ENCODE results near the gene GRIK3. TPM values are rescaled to one million over a fixed set of nuclear protein-coding genes. Genes with fewer than 3 reads are reported as not detected.

The GRIK3 gene
- total RNA-seq, 2 donors from 2014 or later = 0.14 TPM

GRCh38 chr1:36961062-36961615 lies 73.2 kb downstream of the GRIK3 start:
- Histone ChIP-seq H3K4me3 (no peak overlapping the region), H3K27ac (no peak overlapping the region), H3K9me3 (no peaks in the 10 kb centered on the region), H3K36me3 (no peaks in the 10 kb centered on the region), H3K27me3 (replicated peaks; ENCODE audit: insufficient read depth) (no peaks in the 10 kb centered on the region), H3K4me1 (ENCODE audit: control insufficient read depth in 1 of 2, low read depth in 2 of 2) (no peaks in the 10 kb centered on the region)
- no peak for TF ChIP-seq CTCF (IDR thresholded peaks at IDR 0.05)
- DNase-seq (ENCODE audit: low spot score) (no peak), ATAC-seq (ENCODE audit: insufficient number of reproducible peaks, low FRiP score, low read depth) (no peak)

GRCh38 chr1:36956570-36956969 lies 77.7 kb downstream of the GRIK3 start:
- H3K27me3 ChIP-seq (replicated peaks; ENCODE audit: insufficient read depth) = no peaks in the 10 kb centered on the region
- TF ChIP-seq CTCF (IDR thresholded peaks at IDR 0.05) = no peak
- H3K36me3 ChIP-seq = no peaks in the 10 kb centered on the region
- no peaks in the 10 kb centered on the region for H3K9me3 ChIP-seq
- no peak overlapping the region for H3K27ac ChIP-seq
- no peak overlapping the region for H3K4me3 ChIP-seq
- no peak for ATAC-seq (ENCODE audit: insufficient number of reproducible peaks, low FRiP score, low read depth)
- H3K4me1 ChIP-seq (ENCODE audit: control insufficient read depth in 1 of 2, low read depth in 2 of 2) = no peaks in the 10 kb centered on the region
- no peak for DNase-seq (ENCODE audit: low spot score)

- no peaks in the 10 kb centered on the region for H3K9me3 ChIP-seq
- DNase-seq (ENCODE audit: low spot score) (no peak), ATAC-seq (ENCODE audit: insufficient number of reproducible peaks, low FRiP score, low read depth) (no peak)
- H3K36me3 ChIP-seq = no peaks in the 10 kb centered on the region
- no peak for TF ChIP-seq CTCF (IDR thresholded peaks at IDR 0.05)
- H3K4me1 ChIP-seq (ENCODE audit: control insufficient read depth in 1 of 2, low read depth in 2 of 2) = no peaks in the 10 kb centered on the region
- no peak overlapping the region for H3K27ac ChIP-seq
- H3K4me3 ChIP-seq = no peak overlapping the region
- no peaks in the 10 kb centered on the region for H3K27me3 ChIP-seq (replicated peaks; ENCODE audit: insufficient read depth)
Measured at GRCh38 chr1:36955016-36955415, 79.3 kb downstream of the GRIK3 start.

GRCh38 chr1:36953061-36953460 lies 81.3 kb downstream of the GRIK3 start:
- Histone ChIP-seq H3K36me3 (no peaks in the 10 kb centered on the region), H3K9me3 (no peaks in the 10 kb centered on the region), H3K27me3 (replicated peaks; ENCODE audit: insufficient read depth) (no peaks in the 10 kb centered on the region), H3K4me3 (no peak overlapping the region), H3K27ac (no peak overlapping the region), H3K4me1 (ENCODE audit: control insufficient read depth in 1 of 2, low read depth in 2 of 2) (no peaks in the 10 kb centered on the region)
- ATAC-seq (ENCODE audit: insufficient number of reproducible peaks, low FRiP score, low read depth) (no peak), DNase-seq (ENCODE audit: low spot score) (no peak)
- no peak for TF ChIP-seq CTCF (IDR thresholded peaks at IDR 0.05)

- no peaks in the 10 kb centered on the region for H3K36me3 ChIP-seq
- H3K4me1 ChIP-seq (ENCODE audit: control insufficient read depth in 1 of 2, low read depth in 2 of 2) = no peaks in the 10 kb centered on the region
- TF ChIP-seq CTCF (IDR thresholded peaks at IDR 0.05) = no peak
- ATAC-seq (ENCODE audit: insufficient number of reproducible peaks, low FRiP score, low read depth) = no peak
- no peaks in the 10 kb centered on the region for H3K9me3 ChIP-seq
- H3K4me3 ChIP-seq = no peak overlapping the region
- H3K27me3 ChIP-seq (replicated peaks; ENCODE audit: insufficient read depth) = no peaks in the 10 kb centered on the region
- DNase-seq (ENCODE audit: low spot score) = no peak
- H3K27ac ChIP-seq = no peak overlapping the region
Measured at GRCh38 chr1:36951761-36952160, 82.6 kb downstream of the GRIK3 start.

Data from thoracic aorta (tissue), 2 donors.